HepG2 (cell line): ENCODE results near the gene SHF. TPM values are rescaled to one million over a fixed set of nuclear protein-coding genes. Genes with fewer than 3 reads are reported as not detected.

Experiments used
- AGO1 ChIP-seq: fragments of 200-400 bp; formaldehyde crosslinking; IDR thresholded peaks from 2 replicates; pipeline ENCODE4 v1.6.1; 2017; ENCODE audit warnings: mild to moderate bottlenecking, low read depth, low read length, moderate library complexity; ENCODE audit not compliant: poor library complexity, severe bottlenecking
- ASH2L ChIP-seq: fragments of 300-600, 200-600 bp; sonication (generic); IDR thresholded peaks from 2 replicates; pipeline ENCODE4 v1.7.0; 2017; ENCODE audit warnings: low read depth, mild to moderate bottlenecking, moderate library complexity, mixed read lengths, low read length; ENCODE audit not compliant: insufficient read length
- ATAD3A ChIP-seq: sonication (generic); formaldehyde crosslinking; IDR thresholded peaks from 2 replicates; pipeline ENCODE4 v1.4.0; 2020; ENCODE audit warnings: missing genetic modification reagents
- GABPA ChIP-seq, 2 experiments: IDR thresholded peaks; 2 replicates each; pipeline ENCODE4 v1.6.1; 2011 to 2016; ENCODE audit warnings: low read depth in 2 of 2, low read length in 1 of 2, missing biosample characterization in 1 of 2, missing genetic modification characterization in 1 of 2
- GPN1 ChIP-seq: sonication (generic); formaldehyde crosslinking; IDR thresholded peaks from 2 replicates; pipeline ENCODE4 v1.5.1; 2020; ENCODE audit warnings: missing genetic modification reagents, borderline replicate concordance
- IKZF4 ChIP-seq: sonication (generic); formaldehyde crosslinking; IDR thresholded peaks from 2 replicates; pipeline ENCODE4 v1.5.1; 2020; ENCODE audit warnings: borderline replicate concordance, mild to moderate bottlenecking, low read depth, missing genetic modification reagents; ENCODE audit errors: not compliant biosample characterization
- KDM1A ChIP-seq: IDR thresholded peaks from 2 replicates; pipeline ENCODE4 v1.6.1; 2016; ENCODE audit warnings: missing compliant biosample characterization
- KLF9 ChIP-seq: IDR thresholded peaks from 2 replicates; pipeline ENCODE4 v1.6.1; 2016; ENCODE audit warnings: low read depth
- MTF2 ChIP-seq: sonication (generic); formaldehyde crosslinking; IDR thresholded peaks from 2 replicates; pipeline ENCODE4 v1.5.0; 2020; ENCODE audit warnings: missing genetic modification reagents, borderline replicate concordance
- NR2F6 ChIP-seq, 2 experiments: IDR thresholded peaks; 2 replicates each; pipeline ENCODE4 v1.6.1; 2016; ENCODE audit warnings: antibody characterized with exemption in 1 of 2, mild to moderate bottlenecking in 1 of 2
- PAX8 ChIP-seq: sonication (generic); formaldehyde crosslinking; IDR thresholded peaks from 2 replicates; pipeline ENCODE4 v1.8.0; 2022; ENCODE audit warnings: mild to moderate bottlenecking, missing genetic modification reagents, borderline replicate concordance
- PRMT3 ChIP-seq: sonication (generic); formaldehyde crosslinking; IDR thresholded peaks from 2 replicates; pipeline ENCODE4 v1.8.1; 2022; ENCODE audit warnings: low read depth, mild to moderate bottlenecking, moderate library complexity, missing genetic modification reagents, borderline replicate concordance
- RFX5 ChIP-seq: IDR thresholded peaks from 2 replicates; pipeline ENCODE4 v1.6.1; 2011; ENCODE audit warnings: low read depth, low read length, improper control_type of control experiment
- RFXANK ChIP-seq: IDR thresholded peaks from 2 replicates; pipeline ENCODE4 v1.6.1; 2016
- SRY ChIP-seq: sonication (generic); formaldehyde crosslinking; IDR thresholded peaks from 2 replicates; pipeline ENCODE4 v1.8.0; 2022; ENCODE audit warnings: mild to moderate bottlenecking, missing genetic modification reagents
- TEAD3 ChIP-seq: optimal IDR thresholded peaks from 2 replicates; pipeline ENCODE3; 2016; ENCODE audit warnings: borderline replicate concordance
- ZEB1 ChIP-seq: IDR thresholded peaks from 2 replicates; pipeline ENCODE4 v1.6.1; 2012; ENCODE audit warnings: mild to moderate bottlenecking, low read depth, inconsistent platforms; ENCODE audit not compliant: insufficient replicate concordance
- ZFP90 ChIP-seq: sonication (generic); formaldehyde crosslinking; IDR thresholded peaks from 2 replicates; pipeline ENCODE4 v1.8.0; 2022; ENCODE audit warnings: missing genetic modification reagents, mild to moderate bottlenecking, inconsistent platforms, borderline replicate concordance
- ZNF552 ChIP-seq: sonication (generic); formaldehyde crosslinking; IDR thresholded peaks from 2 replicates; pipeline ENCODE4 v1.9.0; 2022; ENCODE audit warnings: missing genetic modification reagents, mild to moderate bottlenecking, borderline replicate concordance
- ZNF616 ChIP-seq: sonication (generic); formaldehyde crosslinking; IDR thresholded peaks from 2 replicates; pipeline ENCODE4 v1.5.0; 2020; ENCODE audit warnings: low read depth, mild to moderate bottlenecking, missing genetic modification reagents
- ZNF703 ChIP-seq: sonication (generic); formaldehyde crosslinking; IDR thresholded peaks from 2 replicates; pipeline ENCODE4 v1.5.1; 2020; ENCODE audit warnings: missing genetic modification reagents, mild to moderate bottlenecking, moderate library complexity, borderline replicate concordance
- polyA plus RNA-seq, 8 experiments: library from polyadenylated mRNA; depleted of rRNA in 3 of 8; stranded (reverse) in 7 of 8; unstranded in 1 of 8; fragments of >200 nt; fragmentation: Illumina TruSeq in 4 of 8; extraction: Trizol in 4 of 8; gene quantifications; 2 replicates each; pipeline versions ENCODE4 v1.2.1 to v1.2.3, GENCODE V29; 2011 to 2016; ENCODE audit warnings: low read depth in 4 of 8, missing spikeins in 1 of 8, mixed read lengths in 1 of 8; ENCODE audit not compliant: insufficient read depth in 1 of 8
- total RNA-seq, 5 experiments: library from RNA; depleted of rRNA; stranded (reverse); fragments of >200 nt; fragmentation: Illumina TruSeq; extraction: Trizol; gene quantifications; 2 replicates each; pipeline ENCODE4 v1.2.3, GENCODE V29; 2016; ENCODE audit warnings: low read depth in 1 of 5
- TF ChIP-seq, protein P1 (sequence below): sonication (generic); formaldehyde crosslinking; IDR thresholded peaks from 2 replicates; pipeline ENCODE4 v1.4.0; 2020; ENCODE audit warnings: missing genetic modification reagents, borderline replicate concordance
- TF ChIP-seq, protein P2 (sequence below): sonication (generic); formaldehyde crosslinking; IDR thresholded peaks from 2 replicates; pipeline ENCODE4 v1.5.0; 2020; ENCODE audit warnings: mild to moderate bottlenecking, missing genetic modification reagents, borderline replicate concordance

SHF gene
- total and polyA plus RNA-seq, 2 of the 13 experiments (the other 11 are each of a cell fraction or from before 2014, with no cell fraction given): 20.9 to 25.5 TPM

DNA sequence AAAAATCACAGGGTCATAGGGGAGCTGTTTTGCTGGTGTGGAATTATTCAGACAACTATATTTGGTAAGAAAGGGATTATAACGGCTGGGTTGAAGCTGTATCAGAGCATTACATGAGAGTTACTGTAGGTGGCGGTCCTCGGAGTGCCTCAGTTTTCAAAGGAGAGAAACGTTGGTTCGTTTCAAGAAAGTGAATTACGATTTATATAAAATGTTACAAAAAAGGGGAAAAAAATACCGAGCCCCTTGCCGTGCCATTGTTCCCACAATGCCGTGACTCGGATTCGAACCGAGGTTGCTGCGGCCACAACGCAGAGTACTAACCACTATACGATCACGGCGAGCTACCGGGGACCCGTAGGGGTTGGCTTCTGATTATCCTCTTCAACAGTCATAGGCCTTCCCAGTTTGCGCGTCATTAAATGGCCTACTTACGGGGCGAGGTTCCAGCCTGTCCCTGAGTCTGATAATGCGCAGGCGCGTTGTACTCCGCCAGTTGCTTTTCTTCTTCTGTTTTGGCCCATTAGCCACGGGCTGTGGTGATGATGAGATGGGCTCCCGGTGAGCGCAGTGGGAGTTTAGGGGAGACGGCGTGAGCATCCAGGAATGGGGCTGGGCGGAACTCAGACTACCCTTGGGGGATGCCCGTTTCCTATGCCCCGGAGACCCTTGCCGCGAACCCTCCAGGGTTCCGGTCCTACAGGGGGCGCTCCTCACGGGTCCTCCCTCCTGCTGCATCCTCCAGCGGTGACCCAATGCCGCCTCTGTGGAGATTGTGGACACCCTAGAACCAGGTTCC lies 10.8 kb upstream of the SHF start (continued):
- TF ChIP-seq PAX8 (CRISPR knock-in tag): no peak
- no peak for TF ChIP-seq AGO1
- no peak for TF ChIP-seq IKZF4 (CRISPR knock-in tag)
- TF ChIP-seq RFX5: no peak
- no peak; the same call in 1 of the 2 replicates for TF ChIP-seq ZFP90 (CRISPR knock-in tag)
- TF ChIP-seq, protein P1, sequence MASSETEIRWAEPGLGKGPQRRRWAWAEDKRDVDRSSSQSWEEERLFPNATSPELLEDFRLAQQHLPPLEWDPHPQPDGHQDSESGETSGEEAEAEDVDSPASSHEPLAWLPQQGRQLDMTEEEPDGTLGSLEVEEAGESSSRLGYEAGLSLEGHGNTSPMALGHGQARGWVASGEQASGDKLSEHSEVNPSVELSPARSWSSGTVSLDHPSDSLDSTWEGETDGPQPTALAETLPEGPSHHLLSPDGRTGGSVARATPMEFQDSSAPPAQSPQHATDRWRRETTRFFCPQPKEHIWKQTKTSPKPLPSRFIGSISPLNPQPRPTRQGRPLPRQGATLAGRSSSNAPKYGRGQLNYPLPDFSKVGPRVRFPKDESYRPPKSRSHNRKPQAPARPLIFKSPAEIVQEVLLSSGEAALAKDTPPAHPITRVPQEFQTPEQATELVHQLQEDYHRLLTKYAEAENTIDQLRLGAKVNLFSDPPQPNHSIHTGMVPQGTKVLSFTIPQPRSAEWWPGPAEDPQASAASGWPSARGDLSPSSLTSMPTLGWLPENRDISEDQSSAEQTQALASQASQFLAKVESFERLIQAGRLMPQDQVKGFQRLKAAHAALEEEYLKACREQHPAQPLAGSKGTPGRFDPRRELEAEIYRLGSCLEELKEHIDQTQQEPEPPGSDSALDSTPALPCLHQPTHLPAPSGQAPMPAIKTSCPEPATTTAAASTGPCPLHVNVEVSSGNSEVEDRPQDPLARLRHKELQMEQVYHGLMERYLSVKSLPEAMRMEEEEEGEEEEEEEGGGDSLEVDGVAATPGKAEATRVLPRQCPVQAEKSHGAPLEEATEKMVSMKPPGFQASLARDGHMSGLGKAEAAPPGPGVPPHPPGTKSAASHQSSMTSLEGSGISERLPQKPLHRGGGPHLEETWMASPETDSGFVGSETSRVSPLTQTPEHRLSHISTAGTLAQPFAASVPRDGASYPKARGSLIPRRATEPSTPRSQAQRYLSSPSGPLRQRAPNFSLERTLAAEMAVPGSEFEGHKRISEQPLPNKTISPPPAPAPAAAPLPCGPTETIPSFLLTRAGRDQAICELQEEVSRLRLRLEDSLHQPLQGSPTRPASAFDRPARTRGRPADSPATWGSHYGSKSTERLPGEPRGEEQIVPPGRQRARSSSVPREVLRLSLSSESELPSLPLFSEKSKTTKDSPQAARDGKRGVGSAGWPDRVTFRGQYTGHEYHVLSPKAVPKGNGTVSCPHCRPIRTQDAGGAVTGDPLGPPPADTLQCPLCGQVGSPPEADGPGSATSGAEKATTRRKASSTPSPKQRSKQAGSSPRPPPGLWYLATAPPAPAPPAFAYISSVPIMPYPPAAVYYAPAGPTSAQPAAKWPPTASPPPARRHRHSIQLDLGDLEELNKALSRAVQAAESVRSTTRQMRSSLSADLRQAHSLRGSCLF: no peak
- TF ChIP-seq TEAD3 (CRISPR knock-in tag): peak; percentile 55
- no peak for TF ChIP-seq MTF2 (CRISPR knock-in tag)
- TF ChIP-seq ATAD3A (CRISPR knock-in tag): no peak
- TF ChIP-seq RFXANK: no peak
- TF ChIP-seq ASH2L: peak; percentile 57
- no peak for TF ChIP-seq PRMT3 (CRISPR knock-in tag)
- 0 out of 2 replicates have a peak, but pooled peaks have one; percentile 13 for TF ChIP-seq SRY (CRISPR knock-in tag)
- no peak for TF ChIP-seq GPN1 (CRISPR knock-in tag)
- no peak for TF ChIP-seq NR2F6 (IDR thresholded peaks at IDR 0.05)
- peak; percentile 44; the same call in 1 of the 2 replicates for TF ChIP-seq NR2F6 (CRISPR knock-in tag; IDR thresholded peaks at IDR 0.05)
- TF ChIP-seq, protein P2, sequence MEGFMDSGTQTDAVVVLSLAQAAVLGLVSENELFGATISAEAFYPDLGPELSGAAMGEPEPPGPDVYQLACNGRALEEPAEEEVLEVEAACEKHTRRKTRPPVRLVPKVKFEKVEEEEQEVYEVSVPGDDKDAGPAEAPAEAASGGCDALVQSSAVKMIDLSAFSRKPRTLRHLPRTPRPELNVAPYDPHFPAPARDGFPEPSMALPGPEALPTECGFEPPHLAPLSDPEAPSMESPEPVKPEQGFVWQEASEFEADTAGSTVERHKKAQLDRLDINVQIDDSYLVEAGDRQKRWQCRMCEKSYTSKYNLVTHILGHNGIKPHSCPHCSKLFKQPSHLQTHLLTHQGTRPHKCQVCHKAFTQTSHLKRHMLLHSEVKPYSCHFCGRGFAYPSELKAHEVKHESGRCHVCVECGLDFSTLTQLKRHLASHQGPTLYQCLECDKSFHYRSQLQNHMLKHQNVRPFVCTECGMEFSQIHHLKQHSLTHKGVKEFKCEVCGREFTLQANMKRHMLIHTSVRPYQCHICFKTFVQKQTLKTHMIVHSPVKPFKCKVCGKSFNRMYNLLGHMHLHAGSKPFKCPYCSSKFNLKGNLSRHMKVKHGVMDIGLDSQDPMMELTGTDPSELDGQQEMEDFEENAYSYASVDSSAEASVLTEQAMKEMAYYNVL (CRISPR knock-in tag): no peak; the same call in none of the 2 replicates
- no peak for TF ChIP-seq GABPA (IDR thresholded peaks at IDR 0.05; ENCODE audit: low read depth, low read length)
- peak; percentile 46 for TF ChIP-seq GABPA (CRISPR knock-in tag; IDR thresholded peaks at IDR 0.05; ENCODE audit: low read depth)
- TF ChIP-seq ZNF616 (CRISPR knock-in tag): no peak
- peak; percentile 29 for TF ChIP-seq ZEB1
- no peak for TF ChIP-seq ZNF703
- TF ChIP-seq ZNF552 (CRISPR knock-in tag): no peak
- TF ChIP-seq KDM1A (CRISPR knock-in tag): 0 out of 2 replicates have a peak, but pooled peaks have one; percentile 43
- no peak for TF ChIP-seq KLF9
